NT2/D1 (cell line): ENCODE measurements around the gene C9orf50.
A peak's percentile ranks its signal among the peaks of the same experiment; 100 is the strongest.

ENCODE experiments used
- DNase-seq: peaks from one replicate; pipeline ENCODE4 v3.0.0-alpha.2; 2011; ENCODE audit warnings: low read depth, low spot score
- H3K27me3 ChIP-seq: 2 replicates; pipeline ENCODE4 v1.6.0; 2011; ENCODE audit warnings: mild to moderate bottlenecking; ENCODE audit not compliant: insufficient read length, insufficient read depth
- H3K36me3 ChIP-seq: 2 replicates; pipeline ENCODE4 v1.6.1; 2011; ENCODE audit warnings: mild to moderate bottlenecking, low read length, mixed read lengths; ENCODE audit not compliant: insufficient read depth, insufficient read length
- H3K4me1 ChIP-seq: 2 replicates; pipeline ENCODE4 v1.5.1; 2011; ENCODE audit not compliant: insufficient read depth, insufficient read length
- H3K4me3 ChIP-seq: 2 replicates; pipeline ENCODE4 v1.5.1; 2011; ENCODE audit warnings: low read depth; ENCODE audit not compliant: insufficient read length
- H3K9ac ChIP-seq: 2 replicates; pipeline ENCODE4 v1.6.0; 2011; ENCODE audit warnings: low read depth; ENCODE audit not compliant: insufficient read length
- H3K9me3 ChIP-seq: 2 replicates; pipeline ENCODE4 v1.5.1; 2011; ENCODE audit warnings: mild to moderate bottlenecking, low read length; ENCODE audit not compliant: insufficient read depth
- SUZ12 ChIP-seq: IDR thresholded peaks from 2 replicates; pipeline ENCODE4 v1.6.1; 2011; ENCODE audit not compliant: insufficient read length, insufficient read depth; ENCODE audit errors: extremely low read depth
- YY1 ChIP-seq: IDR thresholded peaks from 2 replicates; pipeline ENCODE4 v1.6.1; 2011; ENCODE audit not compliant: insufficient read length, insufficient read depth
- ZNF274 ChIP-seq: IDR thresholded peaks from 2 replicates; pipeline ENCODE4 v1.6.1; 2011; ENCODE audit warnings: mild to moderate bottlenecking, low read depth, low read length

C9orf50 gene

DNA sequence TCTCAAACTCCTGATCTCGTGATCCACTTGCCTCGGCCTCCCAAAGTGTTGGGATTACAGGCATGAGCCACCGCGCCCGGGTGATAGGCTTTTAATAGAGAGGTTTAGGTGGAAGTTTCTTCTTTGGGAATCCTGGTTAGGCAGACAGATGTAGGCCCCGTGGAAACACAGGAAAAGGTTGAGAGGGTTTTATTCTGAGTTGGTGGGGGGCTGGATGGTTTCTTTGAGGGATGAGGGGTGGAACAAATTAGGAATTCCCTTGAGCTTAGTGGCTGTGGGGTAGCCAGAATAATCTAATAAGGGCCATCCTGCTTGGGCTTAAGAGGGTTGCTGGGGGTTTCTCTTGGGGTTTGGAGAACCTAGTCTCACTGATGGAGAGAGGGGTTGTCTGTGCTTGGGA lies 30.4 kb downstream of the C9orf50 start:
- Histone ChIP-seq H3K4me3 (no peak overlapping the region), H3K9ac (no peak overlapping the region), H3K27me3 (no peaks in the 10 kb centered on the region), H3K36me3 (no peaks in the 10 kb centered on the region), H3K4me1 (peaks cover 15% of the 10 kb centered on the region), H3K9me3 (no peaks in the 10 kb centered on the region)
- DNase-seq, result no peak
- TF ChIP-seq YY1 (no peak), ZNF274 (no peak), SUZ12 (no peak)

DNA sequence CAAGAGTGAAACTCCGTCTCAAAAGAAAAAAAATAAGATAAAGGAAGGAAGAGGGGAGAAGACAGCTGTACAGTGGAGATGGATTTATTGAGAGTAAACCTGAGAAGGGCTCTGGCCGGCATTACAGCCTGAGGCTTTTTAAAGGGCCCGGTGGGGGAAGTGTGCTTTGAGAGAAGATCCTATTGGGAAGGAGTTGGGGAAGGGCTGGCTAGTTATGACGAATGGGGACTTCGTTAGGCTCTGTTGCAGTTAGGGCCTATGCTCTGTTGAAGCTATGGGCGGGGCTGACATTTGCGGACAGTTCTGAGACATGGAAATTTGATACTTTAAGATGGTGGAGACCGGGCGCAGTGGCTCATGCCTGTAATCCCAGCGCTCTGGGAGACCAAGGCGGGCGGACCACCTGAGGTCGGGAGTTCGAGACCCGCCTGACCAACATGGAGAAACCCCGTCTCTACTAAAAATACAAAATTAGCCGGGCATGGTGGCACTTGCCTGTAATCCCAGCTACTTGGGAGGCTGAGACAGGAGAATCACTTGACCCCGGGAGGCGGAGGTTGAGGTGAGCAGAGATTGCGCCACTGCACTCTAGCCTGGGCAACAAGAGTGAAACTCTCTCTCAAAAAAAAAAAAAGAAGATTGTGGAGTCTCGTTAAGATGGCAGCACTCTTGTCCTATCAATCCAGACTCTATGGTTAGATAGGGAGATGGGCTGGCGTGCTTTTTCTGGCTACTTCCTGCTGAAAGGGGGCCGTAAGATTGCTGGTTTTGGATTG lies 33.2 kb downstream of the C9orf50 start:
- H3K9ac ChIP-seq, result no peak overlapping the region
- no peaks in the 10 kb centered on the region for H3K36me3 ChIP-seq
- H3K9me3 ChIP-seq, result no peaks in the 10 kb centered on the region
- no peak overlapping the region for H3K4me3 ChIP-seq
- peaks cover 16% of the 10 kb centered on the region for H3K4me1 ChIP-seq
- TF ChIP-seq YY1 (no peak), ZNF274 (no peak), SUZ12 (no peak)
- DNase-seq, result no peak
- no peaks in the 10 kb centered on the region for H3K27me3 ChIP-seq

DNA sequence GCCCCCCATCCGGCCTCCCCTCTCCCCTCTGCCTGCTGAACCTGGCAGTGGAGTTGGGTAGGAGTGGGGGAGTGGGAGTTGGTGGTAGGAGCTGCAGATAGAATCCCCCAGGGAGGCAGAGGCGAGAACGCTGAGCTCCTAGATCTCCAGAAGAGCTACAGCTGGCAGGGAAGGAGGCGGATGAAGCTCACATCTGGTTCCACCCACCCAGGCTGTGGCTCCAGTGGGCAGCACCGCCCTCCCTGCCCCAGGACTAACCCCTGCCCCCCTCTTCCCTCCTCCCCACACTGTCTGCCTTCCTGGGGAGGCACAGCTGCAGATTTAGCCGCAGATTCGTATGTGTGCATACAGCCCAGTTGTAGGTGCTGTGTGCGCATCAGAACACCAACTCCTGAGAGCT lies 34.2 kb downstream of the C9orf50 start:
- Histone ChIP-seq H3K36me3 (no peaks in the 10 kb centered on the region), H3K4me3 (no peak overlapping the region), H3K27me3 (no peaks in the 10 kb centered on the region), H3K9me3 (no peaks in the 10 kb centered on the region), H3K4me1 (peaks cover 11% of the 10 kb centered on the region), H3K9ac (peak overlapping the region; percentile 61)
- no peak for TF ChIP-seq SUZ12
- TF ChIP-seq ZNF274, result no peak
- TF ChIP-seq YY1, result no peak
- no peak for DNase-seq

DNA sequence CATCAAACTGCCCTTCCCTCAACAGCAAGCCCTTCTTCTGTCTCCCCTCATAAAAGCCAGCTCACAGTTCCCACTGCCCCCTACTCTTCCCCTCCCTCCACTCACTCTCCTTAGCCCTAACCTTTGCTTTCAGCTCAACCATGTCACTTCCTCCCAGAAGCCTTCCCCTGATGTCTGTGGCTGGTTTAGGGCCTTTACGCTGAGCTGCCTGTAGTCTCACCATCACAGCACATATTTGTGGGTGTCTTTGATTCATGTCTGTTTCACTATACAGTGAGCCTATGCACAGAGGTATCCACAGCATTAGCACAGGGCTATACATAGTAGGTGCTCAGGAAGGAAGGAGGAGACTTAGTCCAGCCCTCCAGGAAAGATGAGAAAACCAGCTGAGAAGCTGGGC lies 34.7 kb downstream of the C9orf50 start:
- Histone ChIP-seq H3K27me3 (no peaks in the 10 kb centered on the region), H3K9me3 (no peaks in the 10 kb centered on the region), H3K9ac (no peak overlapping the region)

DNA sequence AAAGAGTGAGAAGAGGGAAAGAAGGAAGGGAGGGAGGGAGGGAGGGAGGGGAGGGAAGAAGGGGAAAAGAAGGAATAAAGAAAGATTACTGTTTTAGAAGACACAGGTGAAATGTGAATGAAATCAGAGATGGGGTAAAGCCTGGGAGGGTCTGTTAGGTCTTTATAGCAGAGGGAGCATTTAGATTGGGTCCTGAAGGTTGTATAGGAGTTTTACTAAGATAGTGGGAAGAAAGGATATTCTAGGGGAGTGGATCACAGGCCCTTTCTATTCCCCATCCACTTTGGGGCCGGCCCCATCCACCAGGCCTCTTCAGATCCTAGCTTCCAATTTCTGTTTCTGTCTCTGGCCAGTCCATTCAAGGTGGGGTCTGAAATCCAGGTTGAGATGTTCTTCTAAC lies 35.5 kb downstream of the C9orf50 start:
- Histone ChIP-seq H3K27me3 (no peaks in the 10 kb centered on the region), H3K36me3 (no peaks in the 10 kb centered on the region), H3K9ac (no peak overlapping the region), H3K9me3 (no peaks in the 10 kb centered on the region), H3K4me1 (peaks cover 11% of the 10 kb centered on the region), H3K4me3 (no peak overlapping the region)
- TF ChIP-seq YY1 (no peak), SUZ12 (no peak), ZNF274 (no peak)
- DNase-seq, result no peak

More for the DNA sequence above, 34.7 kb downstream of the C9orf50 start:
- TF ChIP-seq YY1 (no peak), ZNF274 (no peak), SUZ12 (no peak)
- Histone ChIP-seq H3K4me1 (peaks cover 11% of the 10 kb centered on the region), H3K4me3 (no peak overlapping the region), H3K36me3 (no peaks in the 10 kb centered on the region)
- no peak for DNase-seq

DNA sequence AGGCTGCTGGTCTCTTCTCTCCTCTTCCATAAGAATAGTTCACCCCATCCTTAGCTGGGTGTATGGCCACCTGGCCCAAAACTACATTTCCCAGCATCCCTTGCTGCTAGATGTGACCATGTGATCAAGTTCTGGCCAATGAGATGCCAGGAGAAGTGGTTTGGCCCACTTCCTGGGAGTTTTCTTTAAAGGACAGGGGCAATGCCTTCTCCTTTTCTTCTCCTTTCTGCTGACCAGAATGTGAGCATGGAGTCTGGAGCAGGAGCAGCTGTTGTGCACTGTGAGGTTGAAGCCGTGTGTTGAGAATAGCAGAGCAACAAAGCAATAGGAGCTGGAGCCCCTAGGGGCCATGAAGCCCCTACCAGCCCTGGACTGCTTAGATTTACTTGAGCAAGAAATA lies 36.8 kb downstream of the C9orf50 start:
- peak; percentile 65 for DNase-seq
- no peak overlapping the region for H3K4me3 ChIP-seq
- H3K9me3 ChIP-seq, result no peaks in the 10 kb centered on the region
- H3K4me1 ChIP-seq, result peaks cover 11% of the 10 kb centered on the region
- H3K27me3 ChIP-seq, result no peaks in the 10 kb centered on the region
- H3K9ac ChIP-seq, result no peak overlapping the region
- H3K36me3 ChIP-seq, result no peaks in the 10 kb centered on the region
- TF ChIP-seq YY1 (no peak), ZNF274 (no peak), SUZ12 (no peak)

DNA sequence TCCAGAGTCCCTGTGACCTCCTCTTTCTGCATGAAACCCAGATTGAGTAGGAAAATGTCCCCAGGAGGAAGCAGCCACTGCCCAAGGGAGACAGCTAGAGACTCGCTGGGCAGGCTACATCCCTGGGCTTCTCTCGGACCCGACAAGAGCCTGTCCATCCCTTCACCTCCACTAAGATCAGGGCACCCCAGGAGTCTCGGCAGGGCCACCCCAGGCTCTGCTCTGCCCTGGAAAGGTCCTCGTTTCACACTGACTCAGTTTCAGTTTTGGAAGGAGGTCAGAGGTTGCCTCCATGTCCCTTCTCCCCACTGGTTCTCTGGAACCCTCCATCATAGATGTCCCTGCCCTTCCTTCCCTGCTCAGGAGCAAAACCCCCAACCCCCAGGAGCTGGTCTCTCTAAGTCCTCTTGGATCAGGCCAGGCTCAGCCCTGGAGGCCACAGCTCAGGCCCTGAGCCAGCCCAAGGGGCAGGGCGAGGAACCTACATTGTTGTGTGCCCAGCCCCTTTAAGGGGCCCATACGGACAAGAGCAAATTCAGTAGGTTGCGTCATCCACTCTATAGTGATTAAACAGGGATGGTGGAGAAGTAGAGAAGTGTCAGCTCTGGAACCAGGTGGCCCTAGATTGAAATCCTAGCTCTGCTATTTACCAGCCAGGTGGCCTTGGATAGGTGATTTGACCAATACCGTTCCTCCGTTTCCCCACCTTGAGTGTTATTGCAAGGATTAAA lies 37.4 kb downstream of the C9orf50 start:
- Histone ChIP-seq H3K9ac (no peak overlapping the region), H3K4me1 (peaks cover 11% of the 10 kb centered on the region), H3K4me3 (no peak overlapping the region), H3K36me3 (no peaks in the 10 kb centered on the region), H3K9me3 (no peaks in the 10 kb centered on the region), H3K27me3 (no peaks in the 10 kb centered on the region)
- no peak for DNase-seq
- no peak for TF ChIP-seq ZNF274
- TF ChIP-seq YY1, result no peak
- no peak for TF ChIP-seq SUZ12
